ENCODE results near the gene LHFPL3.

- TF ChIP-seq TCF12 (IDR thresholded peaks at IDR 0.05) (no peak), RFX5 (IDR thresholded peaks at IDR 0.05; ENCODE audit: low read length) (no peak), ELF1 (IDR thresholded peaks at IDR 0.05) (no peak), SIN3A (IDR thresholded peaks at IDR 0.05; ENCODE audit: borderline replicate concordance, low read depth, low read length) (no peak)
Observed at GRCh38 chr7:104801022-104801421, 472.6 kb downstream of the LHFPL3 start.

All from SK-N-SH (cell line).